OCI-LY7 (cell line): ENCODE measurements around the gene UBAP1. TPM values are rescaled to one million over a fixed set of nuclear protein-coding genes. Genes with fewer than 3 reads are reported as not detected.

Source experiments
- BruUV-seq: library from RNA; stranded (reverse); fragments of 400-500 nt; replicated peaks from 2 replicates; lab custom pipeline; 2021; lab: Mats Ljungman, UMichigan
- CTCF ChIA-PET: fragments of 300-600 bp; sonication (Branson Sonifier 250); formaldehyde crosslinking; loops from one replicate; lab custom pipeline; 2022; ENCODE audit warnings: antibody characterized with exemption; ENCODE audit not compliant: unreplicated experiment; lab: Charles Lee
- POLR2A ChIA-PET: fragments of 300-600 bp; sonication (Branson Sonifier 250); formaldehyde crosslinking; loops from one replicate; lab custom pipeline; 2022; ENCODE audit warnings: antibody characterized with exemption; lab: Charles Lee
- DNase-seq: peaks from one replicate; pipeline ENCODE4 v3.0.0-alpha.2; 2015; ENCODE audit warnings: low spot score
- H2AFZ ChIP-seq: fragments of 200-600 bp; sonication (generic), shearing (Covaris generic); 2 replicates; pipeline ENCODE4 v1.6.1; 2014; ENCODE audit warnings: mild to moderate bottlenecking, antibody characterized with exemption, low read length, moderate library complexity
- H3K27ac ChIP-seq: fragments of 200-600 bp; sonication (generic); 2 replicates; pipeline ENCODE4 v1.5.1; 2014; ENCODE audit warnings: mixed run types, low read depth, mild to moderate bottlenecking, moderate library complexity, low read length, inconsistent platforms; ENCODE audit not compliant: poor library complexity, severe bottlenecking
- H3K36me3 ChIP-seq: fragments of 200-600 bp; sonication (generic); 2 replicates; pipeline ENCODE4 v1.6.1; 2014; ENCODE audit warnings: mild to moderate bottlenecking, antibody characterized with exemption, low read length, moderate library complexity, mixed read lengths; ENCODE audit not compliant: insufficient read depth
- H3K4me1 ChIP-seq: fragments of 200-600 bp; sonication (generic); 2 replicates; pipeline ENCODE4 v1.5.1; 2014; ENCODE audit warnings: mild to moderate bottlenecking, low read length; ENCODE audit not compliant: insufficient read depth, poor library complexity, severe bottlenecking
- H3K4me2 ChIP-seq: fragments of 200-600 bp; sonication (generic); 2 replicates; pipeline ENCODE4 v1.6.1; 2014; ENCODE audit warnings: mild to moderate bottlenecking, low read length
- H3K4me3 ChIP-seq: fragments of 200-600 bp; sonication (generic); 2 replicates; pipeline ENCODE4 v1.5.1; 2014; ENCODE audit warnings: mild to moderate bottlenecking, low read depth, low read length; ENCODE audit not compliant: poor library complexity, severe bottlenecking
- H3K79me2 ChIP-seq: fragments of 200-600 bp; sonication (generic); 2 replicates; pipeline ENCODE4 v1.6.1; 2016; ENCODE audit warnings: low read depth, mild to moderate bottlenecking, low read length, moderate library complexity, mixed read lengths; ENCODE audit not compliant: insufficient read depth
- H3K9me2 ChIP-seq: fragments of 200-600 bp; sonication (generic); 2 replicates; pipeline ENCODE4 v1.6.1; 2016; ENCODE audit warnings: mild to moderate bottlenecking, low read length, mixed read lengths; ENCODE audit not compliant: insufficient read depth
- H3K9me3 ChIP-seq: fragments of 200-600 bp; sonication (generic); 2 replicates; pipeline ENCODE4 v1.6.1; 2014; ENCODE audit warnings: mild to moderate bottlenecking, mixed run types, low read length, mixed read lengths
- H4K20me1 ChIP-seq: fragments of 200-600 bp; sonication (generic); 2 replicates; pipeline ENCODE4 v1.6.1; 2014; ENCODE audit warnings: mild to moderate bottlenecking, antibody characterized with exemption, low read length, moderate library complexity, mixed read lengths; ENCODE audit not compliant: insufficient read depth
- EZH2phosphoT487 ChIP-seq: fragments of 200-600 bp; sonication (generic); IDR thresholded peaks from 2 replicates; pipeline ENCODE4 v1.6.1; 2018; ENCODE audit warnings: low read depth, borderline replicate concordance, mild to moderate bottlenecking, mixed run types, antibody characterized with exemption, low read length, moderate library complexity, mixed read lengths
- intact Hi-C: fragments of 100-400 bp; cut with micrococcal nuclease; formaldehyde crosslinking; loops from one replicate; pipeline ENCODE4 v1.10.0; 2022; ENCODE audit not compliant: unreplicated experiment
- total RNA-seq, 2 experiments: library from RNA; depleted of rRNA in 1 of 2; stranded (reverse); fragments of >200 nt in 1 of 2; shearing (Covaris generic) in 1 of 2; gene quantifications; 2 replicates each; pipeline ENCODE4 v1.2.3, GENCODE V29; 2014 to 2022
- TF ChIP-seq, protein P1 (sequence below): fragments of 200-600 bp; sonication (generic); conservative IDR thresholded peaks from 2 replicates; pipeline ENCODE4 v1.5.1; 2014; ENCODE audit warnings: mild to moderate bottlenecking, antibody characterized with exemption, low read length, moderate library complexity, mixed read lengths

Gene UBAP1
- total RNA-seq, 2 experiments from 2014 or later = 12.4 to 22.4 TPM

DNA sequence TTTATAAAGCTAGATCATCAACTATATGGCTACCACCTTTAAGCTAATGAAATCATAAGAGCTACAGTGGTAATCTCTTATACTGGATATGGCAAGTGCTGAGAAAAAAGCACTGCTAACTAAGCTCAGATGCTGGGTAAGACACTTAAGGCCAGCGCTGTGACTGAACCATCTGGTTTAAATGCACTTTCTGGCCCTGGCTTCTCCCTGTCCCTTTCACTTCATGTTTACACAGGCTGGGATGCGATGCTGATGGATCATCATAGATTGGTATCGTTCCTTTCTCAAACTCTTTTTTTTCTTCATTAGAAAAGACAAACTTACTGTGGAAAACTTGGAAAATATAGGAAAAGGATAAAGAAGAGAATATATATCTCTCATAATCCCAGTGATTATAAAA is 97.9 kb downstream of the UBAP1 start:
- Histone ChIP-seq H3K4me3 (no peak overlapping the region), H3K9me2 (no peaks in the 10 kb centered on the region), H3K27ac (no peak overlapping the region), H4K20me1 (no peaks in the 10 kb centered on the region), H2AFZ (no peak overlapping the region), H3K4me2 (no peak overlapping the region), H3K9me3 (no peaks in the 10 kb centered on the region), H3K79me2 (no peaks in the 10 kb centered on the region), H3K4me1 (no peaks in the 10 kb centered on the region), H3K36me3 (peaks cover 8% of the 10 kb centered on the region; the same call in 1 of the 2 replicates)
- no TSS peak for BruUV-seq
- no peak for DNase-seq
- CTCF ChIA-PET = no interaction called here
- intact Hi-C loops = no loop called here
- TF ChIP-seq, protein P1, sequence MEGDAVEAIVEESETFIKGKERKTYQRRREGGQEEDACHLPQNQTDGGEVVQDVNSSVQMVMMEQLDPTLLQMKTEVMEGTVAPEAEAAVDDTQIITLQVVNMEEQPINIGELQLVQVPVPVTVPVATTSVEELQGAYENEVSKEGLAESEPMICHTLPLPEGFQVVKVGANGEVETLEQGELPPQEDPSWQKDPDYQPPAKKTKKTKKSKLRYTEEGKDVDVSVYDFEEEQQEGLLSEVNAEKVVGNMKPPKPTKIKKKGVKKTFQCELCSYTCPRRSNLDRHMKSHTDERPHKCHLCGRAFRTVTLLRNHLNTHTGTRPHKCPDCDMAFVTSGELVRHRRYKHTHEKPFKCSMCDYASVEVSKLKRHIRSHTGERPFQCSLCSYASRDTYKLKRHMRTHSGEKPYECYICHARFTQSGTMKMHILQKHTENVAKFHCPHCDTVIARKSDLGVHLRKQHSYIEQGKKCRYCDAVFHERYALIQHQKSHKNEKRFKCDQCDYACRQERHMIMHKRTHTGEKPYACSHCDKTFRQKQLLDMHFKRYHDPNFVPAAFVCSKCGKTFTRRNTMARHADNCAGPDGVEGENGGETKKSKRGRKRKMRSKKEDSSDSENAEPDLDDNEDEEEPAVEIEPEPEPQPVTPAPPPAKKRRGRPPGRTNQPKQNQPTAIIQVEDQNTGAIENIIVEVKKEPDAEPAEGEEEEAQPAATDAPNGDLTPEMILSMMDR = no peak
- no peak for TF ChIP-seq EZH2phosphoT487
- POLR2A ChIA-PET = interaction anchor here (0.6 kb wide), 1 partner anchor 259 kb away, joined by 7 read pairs; no protein-coding TSS in a partner anchor

DNA sequence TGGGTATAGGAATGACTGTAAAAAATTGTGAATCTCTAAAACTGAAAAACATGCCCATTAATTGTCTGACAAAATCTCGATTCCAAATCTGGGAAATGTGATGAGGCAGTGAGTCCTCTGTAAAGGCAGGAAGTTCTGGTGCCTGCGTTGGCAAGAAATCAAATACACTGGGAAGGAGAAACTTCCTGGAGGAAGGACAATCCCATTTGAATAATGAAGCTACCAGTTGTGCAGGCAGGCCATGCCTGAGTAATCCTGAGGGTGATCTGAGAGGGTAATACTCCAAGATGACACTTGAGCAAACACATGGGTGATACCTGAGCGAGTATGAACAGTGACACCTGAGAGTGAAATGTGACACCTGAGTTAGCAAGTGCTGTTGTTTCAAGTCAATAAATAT is 100.6 kb downstream of the UBAP1 start:
- intact Hi-C loops = no loop called here
- TF ChIP-seq EZH2phosphoT487 = no peak
- TF ChIP-seq, protein P1 = no peak

DNA sequence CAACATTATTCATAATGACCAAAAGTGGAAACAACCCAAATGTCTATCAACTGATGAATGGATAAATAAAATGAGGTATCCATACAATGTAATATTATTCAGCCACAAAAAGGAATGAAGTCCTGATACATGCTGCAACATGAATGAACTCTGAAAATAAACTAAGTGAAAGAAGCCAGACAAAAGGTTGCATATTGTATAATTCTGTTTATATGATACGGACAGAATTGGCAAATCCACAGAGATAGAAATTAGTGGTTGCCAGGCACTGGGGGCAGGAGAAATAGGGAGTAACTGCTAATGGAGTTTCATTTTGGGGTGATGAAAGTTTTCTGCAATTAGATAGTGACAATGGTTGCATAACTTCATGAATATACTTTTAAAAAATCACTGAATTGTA is 103.3 kb downstream of the UBAP1 start:
- no peak for DNase-seq
- POLR2A ChIA-PET = interaction anchor here (0.7 to 1.3 kb wide), 3 partner anchors 11 to 27 kb away, joined by 3 to 4 read pairs (median 3); no protein-coding TSS in a partner anchor
- H3K4me3 ChIP-seq = no peak overlapping the region
- no peak overlapping the region for H3K27ac ChIP-seq
- no peaks in the 10 kb centered on the region for H3K79me2 ChIP-seq
- no peaks in the 10 kb centered on the region for H4K20me1 ChIP-seq
- no peak for TF ChIP-seq EZH2phosphoT487
- TF ChIP-seq, protein P1 = no peak
- no peaks in the 10 kb centered on the region for H3K9me3 ChIP-seq
- intact Hi-C loops = loop anchor here (5.0 kb wide), 1 partner anchor 35 kb away; no protein-coding TSS in a partner anchor
- CTCF ChIA-PET = no interaction called here
- H3K36me3 ChIP-seq = peaks cover 47% of the 10 kb centered on the region
- H2AFZ ChIP-seq = no peak overlapping the region
- no peaks in the 10 kb centered on the region for H3K4me1 ChIP-seq
- H3K9me2 ChIP-seq = no peaks in the 10 kb centered on the region
- H3K4me2 ChIP-seq = no peak overlapping the region
- no TSS peak for BruUV-seq

More for the DNA sequence above, 100.6 kb downstream of the UBAP1 start:
- Histone ChIP-seq H3K4me1 (no peaks in the 10 kb centered on the region), H3K9me3 (no peaks in the 10 kb centered on the region), H3K9me2 (no peaks in the 10 kb centered on the region), H3K79me2 (no peaks in the 10 kb centered on the region), H3K27ac (no peak overlapping the region), H4K20me1 (no peaks in the 10 kb centered on the region), H3K4me3 (no peak overlapping the region), H3K4me2 (no peak overlapping the region), H2AFZ (no peak overlapping the region), H3K36me3 (peaks cover 27% of the 10 kb centered on the region)
- ChIA-PET POLR2A (interaction anchor here (0.8 kb wide), 1 partner anchor 52 kb away, joined by 5 read pairs; no protein-coding TSS in a partner anchor), CTCF (no interaction called here)
- BruUV-seq = no TSS peak
- DNase-seq = no peak
